Fibroblast of skin of left quadriceps (primary cell): Measurements from ENCODE around the gene MOB4.

Source experiments
- DNase-seq, 2 experiments: peaks; one replicate each; pipeline ENCODE4 v3.0.0-alpha.2; 2013; ENCODE audit warnings: low read depth in 2 of 2

The MOB4 gene

GRCh38 chr2:197591339-197592072 lies 75.6 kb downstream of the MOB4 start:
- DNase-seq = no peak

- DNase-seq = no peak
These were observed 80.9 kb downstream of the MOB4 start for GRCh38 chr2:197596766-197597165.

- no peak for DNase-seq
These were observed 81.3 kb downstream of the MOB4 start for GRCh38 chr2:197597166-197597565.

- DNase-seq = no peak
These were observed 82.6 kb downstream of the MOB4 start for GRCh38 chr2:197598450-197598849.

GRCh38 chr2:197599285-197599965 lies 83.6 kb downstream of the MOB4 start:
- DNase-seq = no peak

- DNase-seq = no peak
These were observed 84.4 kb downstream of the MOB4 start for GRCh38 chr2:197600306-197600705.

GRCh38 chr2:197601726-197602125 lies 85.9 kb downstream of the MOB4 start:
- no peak for DNase-seq
